22Rv1 (cell line): ENCODE measurements around the gene TTK.

Source experiments
- ZFX ChIP-seq: fragments of 450-650 bp; IDR thresholded peaks from 2 replicates; pipeline ENCODE4 v1.6.1; 2017; ENCODE audit warnings: antibody characterized with exemption, borderline replicate concordance
- TF ChIP-seq, protein P1 (sequence below): fragments of 450-650 bp; IDR thresholded peaks from 2 replicates; pipeline ENCODE4 v1.5.1; 2017; ENCODE audit warnings: mild to moderate bottlenecking

GRCh38 chr6:79964607-79965081, 39.8 kb upstream of the TTK start:
- TF ChIP-seq, protein P1, sequence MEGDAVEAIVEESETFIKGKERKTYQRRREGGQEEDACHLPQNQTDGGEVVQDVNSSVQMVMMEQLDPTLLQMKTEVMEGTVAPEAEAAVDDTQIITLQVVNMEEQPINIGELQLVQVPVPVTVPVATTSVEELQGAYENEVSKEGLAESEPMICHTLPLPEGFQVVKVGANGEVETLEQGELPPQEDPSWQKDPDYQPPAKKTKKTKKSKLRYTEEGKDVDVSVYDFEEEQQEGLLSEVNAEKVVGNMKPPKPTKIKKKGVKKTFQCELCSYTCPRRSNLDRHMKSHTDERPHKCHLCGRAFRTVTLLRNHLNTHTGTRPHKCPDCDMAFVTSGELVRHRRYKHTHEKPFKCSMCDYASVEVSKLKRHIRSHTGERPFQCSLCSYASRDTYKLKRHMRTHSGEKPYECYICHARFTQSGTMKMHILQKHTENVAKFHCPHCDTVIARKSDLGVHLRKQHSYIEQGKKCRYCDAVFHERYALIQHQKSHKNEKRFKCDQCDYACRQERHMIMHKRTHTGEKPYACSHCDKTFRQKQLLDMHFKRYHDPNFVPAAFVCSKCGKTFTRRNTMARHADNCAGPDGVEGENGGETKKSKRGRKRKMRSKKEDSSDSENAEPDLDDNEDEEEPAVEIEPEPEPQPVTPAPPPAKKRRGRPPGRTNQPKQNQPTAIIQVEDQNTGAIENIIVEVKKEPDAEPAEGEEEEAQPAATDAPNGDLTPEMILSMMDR, result no peak
- no peak for TF ChIP-seq ZFX
